HL-60 (cell line): Measurements from ENCODE around the gene PLEKHG7.

Source experiments
- GABPA ChIP-seq: IDR thresholded peaks from 2 replicates; pipeline ENCODE4 v1.6.1; 2012; ENCODE audit warnings: low read depth
- TF ChIP-seq, protein P1 (sequence below): IDR thresholded peaks from one replicate; pipeline ENCODE4 v1.5.1; 2011; ENCODE audit warnings: low read length, control low read depth, inconsistent platforms; ENCODE audit not compliant: insufficient read depth

DNA sequence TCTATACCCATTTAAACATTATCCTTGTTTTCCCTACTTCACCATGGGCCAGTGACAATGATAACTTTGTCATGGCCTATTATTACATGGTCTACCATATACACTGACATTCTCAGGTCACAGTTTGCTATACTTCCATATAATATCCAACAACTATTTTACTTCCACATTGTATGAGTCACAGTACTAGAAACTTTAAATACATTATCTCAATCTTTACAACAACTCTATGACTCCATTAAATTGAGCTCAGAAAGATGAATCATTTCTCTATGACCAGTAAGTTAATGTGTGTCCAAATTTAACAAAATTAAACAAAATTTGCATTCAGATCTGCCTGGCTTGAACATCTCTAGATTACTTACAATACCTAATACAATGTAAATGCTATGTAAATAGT, 93.9 kb downstream of the PLEKHG7 start:
- TF ChIP-seq, protein P1, sequence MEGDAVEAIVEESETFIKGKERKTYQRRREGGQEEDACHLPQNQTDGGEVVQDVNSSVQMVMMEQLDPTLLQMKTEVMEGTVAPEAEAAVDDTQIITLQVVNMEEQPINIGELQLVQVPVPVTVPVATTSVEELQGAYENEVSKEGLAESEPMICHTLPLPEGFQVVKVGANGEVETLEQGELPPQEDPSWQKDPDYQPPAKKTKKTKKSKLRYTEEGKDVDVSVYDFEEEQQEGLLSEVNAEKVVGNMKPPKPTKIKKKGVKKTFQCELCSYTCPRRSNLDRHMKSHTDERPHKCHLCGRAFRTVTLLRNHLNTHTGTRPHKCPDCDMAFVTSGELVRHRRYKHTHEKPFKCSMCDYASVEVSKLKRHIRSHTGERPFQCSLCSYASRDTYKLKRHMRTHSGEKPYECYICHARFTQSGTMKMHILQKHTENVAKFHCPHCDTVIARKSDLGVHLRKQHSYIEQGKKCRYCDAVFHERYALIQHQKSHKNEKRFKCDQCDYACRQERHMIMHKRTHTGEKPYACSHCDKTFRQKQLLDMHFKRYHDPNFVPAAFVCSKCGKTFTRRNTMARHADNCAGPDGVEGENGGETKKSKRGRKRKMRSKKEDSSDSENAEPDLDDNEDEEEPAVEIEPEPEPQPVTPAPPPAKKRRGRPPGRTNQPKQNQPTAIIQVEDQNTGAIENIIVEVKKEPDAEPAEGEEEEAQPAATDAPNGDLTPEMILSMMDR = no peak
- no peak for TF ChIP-seq GABPA
